GM19463 (cell line): ENCODE measurements around the gene CAND2.
A peak's percentile ranks its signal among the peaks of the same experiment; 100 is the strongest.

Source experiments
- ATAC-seq: cut with Tn5 transposase; IDR thresholded peaks from one replicate; pipeline ENCODE4 v1.9.1; 2021; ENCODE audit warnings: mild to moderate bottlenecking, moderate library complexity; ENCODE audit not compliant: unreplicated experiment

The CAND2 gene

DNA sequence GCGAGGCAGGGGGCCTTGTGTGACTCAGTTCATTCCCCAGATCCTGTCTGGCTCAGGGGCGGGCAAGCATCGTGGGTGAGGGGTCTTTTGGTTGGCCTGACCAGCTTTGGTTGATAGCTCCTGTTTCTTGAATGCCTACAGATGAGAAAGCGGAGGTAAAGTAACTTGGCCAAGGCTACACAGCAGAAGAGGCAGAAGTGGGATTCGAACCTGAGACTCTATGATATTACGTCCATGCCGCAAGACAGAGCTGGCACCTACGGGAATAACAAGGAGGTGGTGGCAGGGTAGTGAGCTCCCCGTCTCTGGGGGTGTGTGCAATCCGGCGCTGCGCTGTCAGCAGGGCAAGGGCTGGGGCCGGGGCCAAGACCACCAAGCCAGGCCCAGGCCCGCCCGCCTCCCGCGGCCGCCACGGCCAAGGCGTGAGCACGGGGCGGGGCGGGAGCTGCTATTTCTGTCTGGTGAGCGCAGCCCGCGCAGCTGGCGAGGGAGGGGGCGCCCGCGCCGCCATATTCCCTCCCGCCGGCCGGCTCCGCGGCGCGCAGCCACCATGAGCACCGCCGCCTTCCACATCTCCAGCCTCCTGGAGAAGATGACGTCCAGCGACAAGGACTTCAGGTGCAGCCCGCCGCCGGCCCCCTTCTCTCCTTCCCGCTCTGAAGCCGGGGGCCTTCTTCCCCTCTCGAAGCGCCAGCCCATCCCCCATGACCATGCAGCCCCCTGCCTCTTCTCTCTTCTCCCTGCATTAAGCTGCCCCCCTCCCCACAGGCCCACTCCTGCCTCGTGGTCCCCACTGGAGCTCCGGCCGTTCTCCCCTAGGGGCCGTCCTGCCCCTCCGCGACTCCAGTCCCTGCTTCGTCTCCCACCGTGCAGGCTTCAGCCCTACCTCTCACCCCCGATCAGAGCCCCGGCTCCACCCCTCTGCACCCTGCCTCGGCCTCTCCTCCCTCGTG, at the start of gene CAND2:
CAND2 (plus strand) TSS at position 510 of the 953 bp plus-strand sequence; CDS start at position 551, 41 bp downstream.
- ATAC-seq: no peak

DNA sequence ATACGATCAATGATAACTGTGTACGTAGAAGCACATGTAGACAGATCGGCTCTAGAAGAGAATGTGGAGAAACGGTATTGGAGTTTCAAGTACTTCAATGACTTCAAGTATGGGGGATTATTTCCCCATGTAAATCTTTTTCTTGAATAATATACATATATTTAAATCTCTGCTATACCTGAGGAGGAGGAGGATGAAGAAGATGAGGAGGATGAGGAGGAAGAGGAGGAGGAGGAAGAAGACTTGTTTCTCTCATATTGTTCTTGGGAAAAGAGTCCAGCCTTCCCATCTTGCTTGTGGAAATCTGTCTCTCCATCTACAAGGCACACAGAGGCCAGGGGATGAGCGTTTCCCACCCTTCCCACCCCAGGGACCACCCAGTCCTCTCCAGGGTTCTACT, 48.0 kb upstream of the CAND2 start:
- ATAC-seq: no peak

DNA sequence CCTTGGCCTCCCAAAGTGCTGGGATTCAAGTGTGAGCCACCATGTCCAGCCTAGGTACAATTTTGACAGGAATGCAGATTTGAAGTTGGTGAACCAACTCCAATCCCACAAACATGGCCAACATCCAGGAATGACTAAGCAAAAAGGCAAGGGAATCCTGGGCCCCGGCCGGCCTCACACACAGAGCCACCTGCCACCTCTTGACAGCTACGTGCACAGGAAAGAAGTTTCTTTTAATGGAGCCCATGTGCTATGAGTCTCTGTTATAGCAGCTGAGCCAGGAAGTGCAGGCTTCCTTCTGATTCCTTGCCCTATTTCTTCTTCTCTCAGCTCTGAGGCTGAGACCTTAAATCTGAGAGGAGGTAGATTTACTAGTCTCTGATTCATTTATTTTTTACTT, 46.3 kb upstream of the CAND2 start:
- peak; percentile 22 for ATAC-seq

DNA sequence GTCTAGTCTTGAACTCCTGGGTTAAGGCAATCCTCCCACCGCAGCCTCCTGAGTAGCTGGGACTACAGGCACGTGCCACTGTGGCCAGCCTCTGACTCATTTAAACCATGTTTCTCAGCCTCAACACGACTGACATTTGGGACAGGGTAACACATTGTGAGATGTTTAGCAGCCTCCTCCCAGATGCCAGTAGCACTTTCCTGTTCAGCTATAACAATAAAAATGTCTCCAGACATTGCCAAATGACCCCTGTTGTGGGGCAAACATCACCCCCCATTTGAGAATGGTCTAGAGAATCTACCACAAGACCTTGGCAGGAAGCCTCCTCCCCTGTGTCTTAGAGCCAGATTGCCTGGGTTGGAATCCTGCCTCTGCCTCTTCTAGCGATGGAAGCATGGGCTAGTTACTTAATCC, 45.8 kb upstream of the CAND2 start:
- ATAC-seq: peak; percentile 63

DNA sequence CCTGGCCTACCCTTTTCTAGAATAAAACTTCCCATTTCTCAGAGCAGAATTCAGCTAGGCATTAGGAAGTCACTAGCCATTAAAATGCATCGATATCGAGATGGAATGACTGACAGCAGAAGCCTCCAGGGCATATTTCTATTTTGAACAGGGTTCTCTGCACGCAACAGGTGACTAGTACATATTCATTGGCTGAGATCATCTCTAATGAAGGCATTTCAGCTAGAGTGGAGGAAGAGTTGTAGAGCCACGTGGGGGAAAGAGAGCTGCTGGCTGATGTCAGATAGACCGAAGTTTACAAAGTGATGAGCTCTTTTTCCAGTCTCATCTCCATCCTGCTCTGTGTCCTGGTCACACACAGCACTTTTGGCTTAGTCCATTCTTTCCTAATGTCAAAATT, 44.9 kb upstream of the CAND2 start:
- no peak for ATAC-seq

DNA sequence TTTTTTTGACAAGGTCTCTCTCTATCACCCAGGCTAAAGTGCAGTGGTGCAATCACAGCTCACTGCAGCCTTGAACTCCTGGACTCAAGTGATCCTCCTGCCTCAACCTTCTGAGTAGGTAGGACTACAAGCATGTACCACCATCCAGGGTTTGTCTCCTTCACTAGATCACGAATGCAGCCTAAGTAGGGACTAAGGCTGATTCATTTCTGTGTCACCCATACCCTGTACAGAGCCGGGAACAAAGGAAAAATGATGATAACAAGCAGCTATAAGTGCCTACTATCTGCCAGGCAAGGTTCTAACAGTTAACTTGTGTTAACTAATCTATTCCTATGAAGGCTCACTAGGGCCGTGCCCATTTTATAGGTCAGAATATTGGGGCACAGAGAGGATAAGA, 44.4 kb upstream of the CAND2 start:
- no peak for ATAC-seq

DNA sequence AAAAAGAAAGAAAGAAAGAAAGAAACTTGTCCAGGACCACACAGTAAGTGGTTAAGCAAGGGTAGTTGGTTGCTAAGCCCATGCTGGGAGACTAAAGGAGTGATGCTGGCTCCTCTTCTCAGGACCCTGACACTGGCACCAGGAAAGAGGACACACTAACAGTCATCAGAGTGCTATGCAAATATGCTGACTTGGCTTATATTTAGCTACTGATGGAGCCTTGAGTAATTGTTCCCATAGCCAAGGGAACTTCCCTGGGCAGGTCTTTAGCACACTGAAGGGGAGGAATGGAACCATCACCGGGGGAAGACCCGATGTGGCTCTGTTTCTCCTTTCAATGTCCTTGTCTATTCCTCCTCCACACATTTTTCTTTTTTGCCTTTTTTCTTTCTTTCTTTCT, 43.7 kb upstream of the CAND2 start:
- peak; percentile 47 for ATAC-seq

DNA sequence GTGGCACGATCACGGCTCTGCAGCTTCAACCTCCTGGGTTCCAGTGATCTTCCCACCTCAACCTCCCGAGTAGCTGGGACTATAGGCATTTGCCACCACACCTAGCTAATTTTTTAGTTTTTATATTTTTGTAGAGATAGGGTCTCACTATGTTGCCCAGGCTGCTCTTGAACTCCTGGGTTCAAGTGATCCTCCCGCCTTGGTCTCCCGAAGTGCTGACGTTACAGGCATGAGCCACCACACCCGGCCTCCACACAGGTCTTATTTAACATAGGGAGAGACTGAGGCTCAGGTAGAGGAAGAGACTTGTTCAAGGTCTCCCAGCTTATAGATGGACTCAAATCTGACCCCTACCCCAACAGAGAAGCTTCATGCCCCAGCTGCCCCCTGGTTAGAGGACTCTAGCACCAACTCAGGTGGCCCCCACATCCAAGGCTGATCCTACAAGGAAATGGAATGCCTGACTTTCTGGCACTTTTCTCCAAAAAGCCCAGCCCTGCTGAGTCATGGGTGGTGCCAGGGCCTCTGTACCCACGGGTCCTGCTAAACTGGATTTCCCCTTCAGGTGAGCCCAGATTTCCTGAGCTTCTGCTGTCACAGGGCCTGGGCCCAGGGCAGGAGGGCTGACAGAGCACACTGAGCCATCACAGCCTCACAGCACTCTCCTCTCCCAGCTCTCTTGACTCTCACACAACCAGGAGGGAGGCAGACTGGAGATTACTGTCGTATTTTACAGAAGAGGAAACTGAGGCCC, 43.0 kb upstream of the CAND2 start:
- no peak for ATAC-seq

DNA sequence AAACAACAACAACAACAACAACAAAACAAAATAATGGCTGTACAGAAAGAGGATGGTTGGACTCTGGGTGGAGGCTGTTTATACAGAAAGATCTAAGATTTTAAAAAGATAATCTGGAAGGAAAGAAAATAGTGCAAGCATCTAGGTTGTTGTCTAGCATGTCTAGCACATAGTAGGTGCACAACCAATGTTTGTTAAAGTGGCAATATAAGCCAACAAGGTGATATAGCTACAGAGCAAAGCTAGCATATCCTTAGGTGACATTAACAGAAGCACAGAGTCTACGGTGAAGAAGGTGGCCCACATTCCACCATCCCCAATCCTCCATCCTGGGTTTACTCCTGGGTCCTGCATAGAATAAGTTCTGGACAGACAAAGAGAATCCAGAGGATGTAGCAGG, 42.2 kb upstream of the CAND2 start:
- no peak for ATAC-seq

DNA sequence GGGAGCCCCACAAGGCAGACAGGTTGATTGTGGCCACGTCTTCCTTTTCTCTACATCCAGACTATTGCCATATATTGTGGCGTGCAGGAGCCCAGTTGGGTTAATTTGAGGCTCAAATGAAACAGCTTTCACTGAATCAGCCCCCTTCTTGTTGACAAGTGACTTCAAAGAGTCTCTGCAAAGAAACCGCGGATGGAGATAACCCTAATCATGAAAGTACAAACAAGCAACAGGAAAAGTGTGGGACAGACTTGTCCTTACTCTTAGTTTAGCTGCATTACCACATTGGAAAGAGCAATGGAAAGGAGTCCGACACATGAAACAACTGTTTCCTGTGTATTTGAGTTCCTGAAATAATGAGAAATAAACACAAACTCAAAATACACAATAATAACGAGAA, 40.7 kb upstream of the CAND2 start:
- no peak for ATAC-seq

DNA sequence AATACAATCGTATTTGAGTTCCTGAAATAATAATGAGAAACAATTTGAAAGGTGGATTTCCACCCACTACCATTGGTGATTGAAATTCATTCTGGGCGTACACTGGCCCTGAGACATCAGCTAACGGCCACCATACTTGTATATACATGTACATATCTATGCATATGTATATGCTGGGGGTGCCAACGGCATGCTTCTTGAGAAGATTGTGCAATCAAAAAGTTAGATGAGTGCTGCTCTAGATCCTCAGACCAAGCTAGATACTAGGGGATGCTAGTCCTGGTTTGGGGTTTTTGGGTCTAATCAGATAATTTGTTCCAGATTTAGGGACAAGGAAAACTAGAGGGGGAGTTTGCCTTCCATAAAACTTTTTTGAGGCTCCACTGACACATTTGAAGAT, 40.3 kb upstream of the CAND2 start:
- no peak for ATAC-seq

DNA sequence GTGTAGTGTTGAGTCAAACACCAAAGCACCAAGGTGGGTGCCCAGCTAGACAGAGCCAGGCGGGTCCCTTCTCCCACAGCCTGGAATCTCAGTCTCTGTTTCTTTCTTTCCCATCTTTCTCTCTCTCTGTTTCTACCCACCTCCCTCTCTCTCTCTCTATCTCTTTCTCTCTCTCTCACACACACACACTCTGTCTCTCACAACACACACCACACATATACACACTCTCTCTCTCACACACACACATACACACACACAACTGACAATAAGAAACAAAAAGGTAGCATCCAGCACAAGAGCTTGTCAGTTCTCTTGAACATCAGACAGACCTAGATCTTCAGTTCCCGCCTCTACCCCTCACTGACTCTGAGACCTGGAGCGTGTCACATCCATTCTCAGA, 39.8 kb upstream of the CAND2 start:
- ATAC-seq: no peak

DNA sequence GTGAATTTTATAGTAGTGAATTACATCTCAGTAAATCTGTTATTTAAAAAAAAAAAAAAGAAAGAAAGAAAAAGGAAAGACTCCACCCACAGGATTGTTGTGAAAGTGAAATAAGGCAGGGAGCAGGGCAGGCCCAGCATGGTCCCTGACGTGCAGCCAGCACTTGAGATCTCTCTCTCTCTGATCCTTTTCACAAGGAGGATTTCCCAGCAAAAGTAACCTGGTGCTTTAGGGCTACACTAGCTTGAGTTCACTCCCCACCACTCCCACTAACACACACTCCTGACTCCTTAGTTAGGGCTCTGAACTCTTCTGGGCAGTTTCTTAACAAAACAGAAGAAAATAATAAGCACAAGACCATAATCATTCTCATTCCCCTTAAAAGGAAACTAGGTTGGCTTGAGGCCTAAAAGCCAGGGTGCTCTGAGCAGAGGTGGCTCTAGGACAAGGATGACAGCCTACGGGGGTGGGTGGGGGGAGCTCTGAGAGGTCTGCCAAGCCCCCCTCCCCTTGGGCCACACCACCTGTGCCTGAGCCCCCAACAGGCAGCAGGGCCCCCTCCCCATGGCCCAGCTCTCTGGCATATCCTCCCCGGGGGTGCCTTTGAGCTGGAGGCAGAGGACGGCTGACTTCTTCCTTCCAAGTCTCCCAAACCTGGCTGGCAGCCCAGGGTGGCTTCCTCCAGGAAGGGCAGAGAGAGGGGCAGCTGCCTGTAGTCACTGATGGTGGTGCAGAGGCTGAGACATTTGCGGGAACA, 38.3 kb upstream of the CAND2 start:
- ATAC-seq: peak; percentile 52

DNA sequence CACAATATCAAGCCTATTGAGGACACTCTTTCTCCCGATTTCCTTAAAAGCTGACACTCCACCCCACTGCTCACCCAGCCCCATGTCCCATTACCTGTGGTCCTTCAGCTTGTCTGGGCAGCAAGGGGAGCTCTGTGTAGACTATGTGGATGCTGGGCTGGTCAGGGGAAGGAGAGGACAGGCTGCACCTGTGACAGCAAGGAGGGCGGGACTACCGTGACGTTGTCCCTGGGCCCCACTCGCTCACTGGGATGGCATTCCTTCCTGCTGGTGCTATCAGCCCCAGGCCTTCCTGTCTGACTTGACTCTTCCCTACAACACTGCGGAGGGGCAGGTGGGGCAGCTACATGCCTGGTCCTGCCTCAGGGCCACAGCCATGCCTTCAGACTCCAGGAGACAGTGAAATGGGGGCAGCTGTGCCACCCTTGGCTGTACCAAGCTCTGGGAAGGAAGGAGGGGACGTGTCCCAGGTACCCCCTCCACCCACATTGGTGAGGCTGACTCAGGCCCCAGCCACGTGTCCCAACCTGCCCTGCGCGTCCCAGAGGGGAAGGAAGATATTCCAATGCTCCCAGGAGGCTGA, 37.3 kb upstream of the CAND2 start, which contains the start of gene TMEM40:
TMEM40 (minus strand) TSS at position 163 of the 583 bp plus-strand sequence. CDS start 9,427 bp downstream, outside the sequence.
- no peak for ATAC-seq

DNA sequence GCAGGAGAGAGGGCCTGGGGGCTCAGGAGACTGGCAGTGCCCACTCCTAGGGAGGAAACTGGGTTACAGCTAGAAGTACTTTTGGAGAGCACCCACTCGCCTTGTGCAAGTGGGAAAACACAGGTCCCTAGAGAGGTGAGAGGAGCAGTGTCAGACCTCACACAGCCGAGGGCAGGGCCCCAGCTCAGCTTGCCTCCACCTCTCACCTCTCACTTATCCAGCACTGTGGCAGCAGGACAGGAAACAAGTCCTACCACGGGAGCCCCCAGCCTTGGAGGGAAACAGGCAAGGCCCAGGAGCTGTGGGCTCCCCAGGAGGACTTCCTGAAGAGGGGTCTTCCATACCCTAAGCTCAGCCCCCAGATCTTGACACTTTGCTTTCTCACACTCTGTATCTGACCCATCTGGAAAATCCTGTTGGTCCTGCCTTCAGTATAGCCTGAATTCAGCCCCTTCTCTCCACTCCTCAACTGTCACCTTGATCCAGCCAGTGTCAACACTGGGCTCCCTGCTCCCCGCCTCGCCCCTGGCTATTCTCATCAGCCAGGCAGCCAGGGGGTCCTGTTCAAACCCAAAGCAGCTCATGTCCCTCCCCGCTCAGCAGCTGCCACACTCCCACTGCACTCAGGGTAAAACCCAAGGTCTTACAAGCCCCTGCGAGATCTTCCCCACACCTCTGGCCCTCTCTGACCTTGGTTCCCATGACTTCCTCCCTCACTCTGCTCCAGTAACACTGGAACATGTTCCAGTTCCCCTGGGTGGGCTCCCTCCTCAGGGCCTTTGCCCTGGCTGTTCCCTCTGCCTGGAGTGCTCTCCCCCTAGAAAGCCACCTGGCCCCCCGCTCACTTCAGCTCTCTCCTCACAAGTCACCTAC, 36.6 kb upstream of the CAND2 start:
- ATAC-seq: no peak

DNA sequence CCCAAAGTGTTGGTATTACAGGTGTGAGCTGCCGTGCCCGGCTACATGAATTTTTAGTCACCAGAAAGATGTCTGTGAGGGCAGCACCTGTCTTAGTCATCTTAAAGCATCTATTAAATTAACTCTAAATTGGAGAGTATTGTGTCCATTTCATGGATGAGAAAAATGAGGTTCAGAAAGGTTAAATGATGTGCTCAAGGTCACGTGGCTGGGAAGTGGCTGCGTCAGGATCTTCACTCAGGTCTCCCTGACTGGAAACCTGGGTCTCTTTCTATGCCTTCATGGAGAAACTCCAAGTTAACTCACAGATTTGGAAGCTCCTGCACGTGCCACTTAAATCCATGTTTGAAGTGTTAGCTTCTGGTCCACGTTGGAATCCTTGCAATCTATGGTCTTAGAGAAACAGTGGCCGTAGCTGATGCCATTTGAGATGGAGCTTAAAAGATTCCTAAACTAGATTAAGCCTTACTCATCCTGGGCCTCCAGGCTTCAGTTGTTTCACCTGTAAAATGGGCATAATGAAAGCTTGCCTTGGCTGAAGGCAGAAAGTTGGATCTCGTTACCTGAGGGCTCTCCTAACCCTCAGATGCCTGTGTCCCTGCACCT, 32.2 kb upstream of the CAND2 start:
- no peak for ATAC-seq

DNA sequence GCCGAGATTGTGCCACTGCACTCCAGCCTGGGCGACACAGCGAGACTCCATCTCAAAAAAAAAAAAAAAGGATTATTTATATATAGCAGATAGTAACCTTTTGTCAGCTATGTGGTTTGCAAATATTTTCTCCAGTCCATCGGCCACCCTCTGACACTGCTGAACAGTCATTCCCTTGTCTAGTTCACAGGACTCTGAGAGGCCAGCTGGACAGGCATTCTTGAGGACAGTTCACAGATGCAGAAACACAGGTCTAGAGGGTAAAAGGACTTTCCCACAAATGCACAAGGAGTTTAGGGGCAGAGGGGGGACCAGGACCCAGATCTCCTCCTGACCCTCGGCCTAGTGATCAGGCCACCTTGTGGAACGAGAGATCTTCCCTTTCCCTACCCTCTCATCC, 29.9 kb upstream of the CAND2 start:
- no peak for ATAC-seq

DNA sequence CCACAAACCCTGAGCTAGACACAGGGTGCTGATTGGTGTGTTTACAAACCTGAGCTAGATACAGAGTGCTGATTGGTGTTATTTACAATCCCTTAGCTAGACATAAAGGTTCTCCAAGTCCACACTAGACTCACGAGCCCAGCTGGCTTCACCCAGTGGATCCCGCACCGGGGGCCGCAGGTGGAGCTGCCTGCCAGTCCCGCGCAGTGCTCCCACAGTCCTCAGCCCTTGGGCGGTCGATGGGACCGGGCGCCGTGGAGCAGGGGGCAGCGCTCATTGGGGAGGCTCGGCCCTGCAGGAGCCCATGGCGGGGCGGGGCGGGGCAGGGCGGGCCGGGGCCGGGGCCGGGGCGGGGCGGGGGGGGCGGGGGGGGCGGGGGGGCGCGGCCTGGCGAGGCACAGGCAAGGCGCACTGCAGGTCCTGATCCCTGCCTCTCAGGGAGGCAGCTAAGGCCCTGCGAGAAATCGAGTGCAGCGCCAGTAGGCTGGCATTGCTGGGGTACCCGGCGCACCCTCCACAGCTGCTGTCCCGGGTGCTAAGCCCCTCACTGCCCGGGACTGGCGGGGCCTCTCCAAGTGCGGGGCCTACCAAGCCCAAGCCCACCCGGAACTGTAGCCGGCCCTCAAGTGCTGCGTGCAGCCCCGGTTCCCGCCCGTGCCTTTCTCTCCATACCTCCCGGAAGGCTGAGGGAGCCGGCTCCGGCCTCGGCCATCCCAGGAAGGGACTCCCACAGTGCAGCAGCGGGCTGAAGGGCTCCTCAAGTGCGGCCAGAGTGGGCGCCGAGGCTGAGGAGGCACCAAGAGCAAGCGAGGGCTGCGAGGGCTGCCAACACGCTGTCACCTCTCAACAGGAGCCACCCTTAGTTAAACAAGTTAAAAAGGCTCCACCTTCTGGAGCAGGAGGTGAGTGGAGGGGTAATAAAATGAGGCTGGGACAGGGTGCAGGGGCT, 27.6 kb upstream of the CAND2 start:
- no peak for ATAC-seq
